Activated naive CD4-positive, alpha-beta T cell treated with anti-CD3 and anti-CD28 coated beads, Interleukin-2, amount 50 U/mL, for 24 hours (primary cell): ENCODE data around the gene DUSP28.
"Not testable (repeated sequence)": the region's sequence is repeated elsewhere in the genome, so short reads cannot be mapped to it uniquely, and the experiment has no call there.

Experiments used
- H3K27ac Mint-ChIP-seq: one replicate; pipeline ENCODE4 v1.8.0; 2021; ENCODE audit warnings: mild to moderate bottlenecking, mixed read lengths
- H3K27me3 Mint-ChIP-seq: one replicate; pipeline ENCODE4 v1.8.0; 2021; ENCODE audit warnings: mixed read lengths
- H3K36me3 Mint-ChIP-seq: one replicate; pipeline ENCODE4 v1.8.0; 2021; ENCODE audit warnings: mixed read lengths
- H3K4me1 Mint-ChIP-seq: one replicate; pipeline ENCODE4 v1.8.0; 2021; ENCODE audit warnings: mixed read lengths
- H3K4me3 Mint-ChIP-seq: one replicate; pipeline ENCODE4 v1.8.0; 2021; ENCODE audit warnings: mild to moderate bottlenecking, mixed read lengths
- H3K9me3 Mint-ChIP-seq: one replicate; pipeline ENCODE4 v1.8.0; 2021; ENCODE audit warnings: mixed read lengths

DUSP28 gene

DNA sequence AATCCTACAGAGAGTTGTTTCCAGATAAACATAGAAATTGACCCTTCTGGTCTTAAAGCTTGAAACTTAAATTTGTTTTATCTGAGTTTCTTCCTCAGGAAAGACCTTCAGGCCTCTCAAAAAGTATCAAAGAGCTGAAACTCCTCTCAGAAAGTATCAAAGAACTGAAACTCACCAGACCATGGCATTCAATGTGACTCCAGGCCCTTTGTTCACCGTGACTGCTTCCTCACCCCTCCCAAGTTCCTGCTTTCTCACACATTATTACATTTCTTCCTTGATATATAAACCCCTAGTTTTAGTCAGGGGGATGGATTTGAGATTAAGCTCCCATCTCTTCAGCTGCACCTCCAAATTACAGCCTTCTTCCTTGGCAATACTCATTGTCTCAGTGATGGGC, 8.3 kb upstream of the DUSP28 start:
- Mint-ChIP-seq H3K27me3 (no peaks in the 10 kb centered on the region), H3K27ac (no peak overlapping the region), H3K36me3 (peaks cover 18% of the 10 kb centered on the region), H3K4me3 (no peak overlapping the region), H3K9me3 (no peaks in the 10 kb centered on the region), H3K4me1 (peaks cover 21% of the 10 kb centered on the region)

DNA sequence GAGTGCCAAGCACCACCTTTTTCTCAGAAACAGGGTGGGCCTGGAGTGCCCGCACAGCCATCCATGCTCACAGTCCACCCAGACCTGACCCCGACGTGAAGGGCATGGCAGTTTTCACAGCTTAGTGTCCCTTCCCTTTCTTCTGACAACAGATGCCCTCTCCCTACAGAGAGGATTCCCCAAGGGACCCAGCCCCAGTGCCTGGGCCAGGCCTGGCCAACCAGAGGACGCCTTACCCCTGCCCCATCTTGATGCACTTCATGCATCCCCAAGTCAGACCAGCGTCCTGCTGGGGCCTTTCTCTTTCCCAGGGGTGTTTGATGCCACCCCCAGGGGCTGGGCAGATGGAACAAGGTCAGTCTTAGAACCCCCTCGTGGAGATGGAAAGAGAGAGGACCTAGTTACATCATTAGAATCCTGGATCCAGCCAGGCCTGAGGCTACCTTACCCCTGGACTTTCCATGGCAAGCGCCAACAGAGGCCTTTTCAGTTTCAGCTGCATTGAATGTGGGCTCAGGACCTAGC, 6.1 kb upstream of the DUSP28 start:
- no peaks in the 10 kb centered on the region for H3K27me3 Mint-ChIP-seq
- H3K27ac Mint-ChIP-seq, result no peak overlapping the region
- no peak overlapping the region for H3K4me3 Mint-ChIP-seq
- H3K4me1 Mint-ChIP-seq, result peaks cover 31% of the 10 kb centered on the region
- H3K9me3 Mint-ChIP-seq, result no peaks in the 10 kb centered on the region
- peaks cover 21% of the 10 kb centered on the region for H3K36me3 Mint-ChIP-seq

DNA sequence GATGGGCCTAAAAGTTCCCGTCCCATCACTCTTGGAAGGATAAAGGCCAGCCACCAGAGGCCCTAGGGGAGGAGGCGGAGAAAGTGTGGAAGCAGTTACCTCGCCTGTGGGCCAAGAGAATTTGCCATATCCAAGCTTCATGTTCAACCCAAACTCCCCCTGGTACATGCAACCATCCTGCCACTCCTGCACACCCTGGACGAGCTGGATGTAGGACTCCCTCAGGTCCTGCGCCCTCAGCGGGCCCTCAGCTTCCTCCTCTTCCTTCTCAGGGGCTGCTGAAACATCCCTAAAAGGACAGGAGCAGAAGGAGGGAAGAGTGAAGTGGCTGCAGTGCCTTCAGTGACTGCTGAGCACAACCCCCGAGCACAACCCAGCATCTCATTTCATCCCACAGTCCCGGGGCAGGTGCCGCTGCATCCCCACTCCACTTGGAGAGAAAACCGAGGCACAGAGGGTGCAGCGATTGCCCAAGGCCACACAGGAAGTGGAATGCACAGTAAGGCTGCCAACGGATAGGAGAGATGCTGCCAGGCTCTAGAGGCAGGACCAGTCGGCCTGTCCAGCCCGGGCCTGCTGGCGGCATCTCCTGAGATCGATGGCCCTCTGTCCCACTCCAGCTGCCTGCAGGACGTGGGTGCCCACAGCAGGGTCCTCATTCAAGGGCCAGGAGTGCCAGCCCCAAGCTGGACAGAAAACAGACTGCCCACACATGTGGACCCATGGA, 5.2 kb upstream of the DUSP28 start:
- Mint-ChIP-seq H3K4me3 (no peak overlapping the region), H3K4me1 (peaks cover 40% of the 10 kb centered on the region), H3K27ac (no peak overlapping the region), H3K36me3 (peaks cover 24% of the 10 kb centered on the region), H3K27me3 (no peaks in the 10 kb centered on the region), H3K9me3 (no peaks in the 10 kb centered on the region)

DNA sequence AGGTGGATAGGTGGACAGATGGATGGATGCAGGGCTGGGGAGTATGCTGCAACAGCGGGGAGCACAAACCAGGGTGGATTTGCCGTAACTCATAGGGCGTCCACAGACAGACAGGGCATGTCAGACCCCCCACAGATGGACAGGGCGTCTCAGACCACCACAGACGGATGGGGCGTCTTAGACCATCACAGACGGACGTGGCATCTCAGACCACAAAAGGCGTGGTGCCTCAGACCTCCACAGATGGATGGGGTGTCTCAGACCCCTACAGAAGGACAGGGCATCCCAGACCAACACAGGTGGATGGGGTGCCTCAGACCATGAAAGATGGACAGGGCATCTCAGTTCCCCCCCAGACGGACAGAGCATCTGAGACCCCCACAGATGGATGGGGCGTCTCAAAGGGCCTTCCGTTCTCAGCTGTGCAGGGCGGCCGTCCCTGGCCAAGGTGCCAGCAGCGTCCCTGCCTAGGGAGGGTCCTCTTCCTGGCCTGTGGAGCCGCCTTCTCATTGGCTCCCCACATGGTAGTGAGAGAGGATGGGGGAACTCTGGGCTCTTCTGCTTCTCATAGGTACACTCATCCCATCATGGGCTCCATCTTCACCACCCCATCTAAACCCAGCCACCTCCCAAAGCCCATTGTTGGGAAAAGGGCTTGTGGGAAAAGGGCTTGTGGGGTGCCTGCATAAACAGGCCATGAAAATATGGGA, 4.5 kb upstream of the DUSP28 start:
- Mint-ChIP-seq H3K9me3 (no peaks in the 10 kb centered on the region), H3K36me3 (peaks cover 21% of the 10 kb centered on the region), H3K4me1 (peaks cover 40% of the 10 kb centered on the region), H3K4me3 (no peak overlapping the region), H3K27ac (no peak overlapping the region), H3K27me3 (no peaks in the 10 kb centered on the region)

DNA sequence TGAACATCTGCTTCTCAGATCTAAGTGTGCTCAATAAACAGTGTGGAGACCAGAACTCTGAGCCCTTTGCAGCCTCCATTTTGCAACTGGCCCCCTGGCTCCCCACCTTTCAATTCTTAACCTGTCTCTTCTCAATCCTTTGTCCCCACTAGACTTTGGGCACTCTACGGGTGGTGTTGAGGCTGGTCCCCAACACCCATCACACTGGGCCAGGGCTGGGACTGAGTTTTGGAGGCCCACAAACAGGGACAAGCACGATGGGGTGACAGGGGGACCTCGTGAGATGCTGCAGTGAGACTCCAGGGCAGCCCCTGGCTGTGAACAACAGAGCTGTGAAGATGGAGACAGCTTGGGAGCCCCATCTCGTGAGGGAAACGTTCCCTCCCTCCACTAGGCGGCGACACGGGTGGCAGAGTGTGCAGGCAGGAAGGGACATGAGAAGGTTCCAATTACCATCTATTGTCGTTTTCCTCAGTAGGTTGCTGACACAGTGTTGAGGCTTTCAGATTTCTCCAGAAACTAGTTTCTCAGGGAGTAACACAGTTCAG, 3.5 kb upstream of the DUSP28 start:
- peak overlapping the region; percentile 63 for H3K4me3 Mint-ChIP-seq
- no peaks in the 10 kb centered on the region for H3K9me3 Mint-ChIP-seq
- H3K27me3 Mint-ChIP-seq, result no peaks in the 10 kb centered on the region
- H3K27ac Mint-ChIP-seq, result no peak overlapping the region
- peaks cover 44% of the 10 kb centered on the region for H3K4me1 Mint-ChIP-seq
- peaks cover 14% of the 10 kb centered on the region for H3K36me3 Mint-ChIP-seq

DNA sequence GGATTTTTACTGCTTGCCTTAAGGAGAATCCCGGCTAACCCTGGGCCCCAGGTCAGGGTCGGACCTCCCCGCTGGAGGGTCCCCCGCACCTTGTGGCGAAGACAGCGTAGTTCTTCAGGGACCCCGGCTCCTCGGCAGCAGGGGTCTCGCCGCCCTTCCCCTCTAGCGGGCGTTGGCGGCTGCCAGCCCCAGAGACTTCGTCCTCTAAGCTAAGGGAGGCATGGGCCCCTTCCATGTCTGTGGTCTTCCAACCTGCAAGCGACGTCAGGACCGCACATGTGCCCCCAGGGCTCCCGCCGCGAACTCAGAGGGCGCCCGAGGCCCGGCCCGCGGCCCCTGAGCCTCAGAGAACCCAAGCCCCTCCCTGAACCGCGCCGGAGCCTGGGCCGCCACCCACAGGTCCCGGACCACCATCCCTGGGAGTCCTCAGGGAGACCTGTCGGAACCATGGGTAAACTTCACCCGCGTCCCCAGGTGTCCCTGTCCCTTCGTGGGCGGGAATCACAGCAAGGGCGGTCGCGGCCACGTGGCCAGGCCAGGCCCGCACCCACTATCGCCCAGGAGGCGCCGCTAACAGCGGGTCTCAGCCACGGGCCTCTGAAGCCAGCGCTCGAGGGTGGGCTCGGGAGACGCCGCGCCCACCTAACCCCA, 2.9 kb upstream of the DUSP28 start:
- no peak overlapping the region for H3K27ac Mint-ChIP-seq
- H3K9me3 Mint-ChIP-seq, result no peaks in the 10 kb centered on the region

DNA sequence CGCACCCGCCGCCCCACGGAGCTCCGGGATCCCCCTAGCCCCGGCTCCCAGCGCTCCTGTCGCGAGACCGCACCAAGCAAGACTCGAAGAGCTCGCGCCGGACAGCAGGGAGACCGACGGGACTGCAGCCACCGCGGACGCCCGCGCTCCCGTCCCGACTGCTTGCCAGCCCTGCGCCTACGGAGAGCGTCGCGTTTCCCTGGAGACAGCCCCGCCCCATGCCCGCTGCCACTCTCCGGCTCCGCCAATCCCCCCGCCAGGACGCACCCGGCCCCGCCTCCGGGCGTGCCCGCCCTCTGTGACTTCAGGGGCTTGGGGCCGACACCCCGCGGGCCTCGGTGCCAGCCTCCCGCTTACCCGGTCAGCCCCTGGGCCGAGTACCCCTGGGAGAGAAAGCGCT, 2.3 kb upstream of the DUSP28 start, which contains the start of gene ANKMY1:
Gene ANKMY1, minus strand, starts transcription at position 181 of the 400 bp plus-strand sequence. CDS start 653 bp downstream, outside the sequence.
- H3K36me3 Mint-ChIP-seq, result peaks cover 10% of the 10 kb centered on the region
- no peaks in the 10 kb centered on the region for H3K27me3 Mint-ChIP-seq
- H3K4me1 Mint-ChIP-seq, result peaks cover 52% of the 10 kb centered on the region
- peak within 1 kb of the TSS; percentile 92 for H3K4me3 Mint-ChIP-seq
- H3K9me3 Mint-ChIP-seq, result no peaks in the 10 kb centered on the region
- H3K27ac Mint-ChIP-seq, result peak within 1 kb of the TSS; percentile 36

More for the DNA sequence above, 2.9 kb upstream of the DUSP28 start:
- H3K4me1 Mint-ChIP-seq, result peaks cover 46% of the 10 kb centered on the region
- no peaks in the 10 kb centered on the region for H3K27me3 Mint-ChIP-seq
- H3K4me3 Mint-ChIP-seq, result peak overlapping the region; percentile 63
- peaks cover 10% of the 10 kb centered on the region for H3K36me3 Mint-ChIP-seq

DNA sequence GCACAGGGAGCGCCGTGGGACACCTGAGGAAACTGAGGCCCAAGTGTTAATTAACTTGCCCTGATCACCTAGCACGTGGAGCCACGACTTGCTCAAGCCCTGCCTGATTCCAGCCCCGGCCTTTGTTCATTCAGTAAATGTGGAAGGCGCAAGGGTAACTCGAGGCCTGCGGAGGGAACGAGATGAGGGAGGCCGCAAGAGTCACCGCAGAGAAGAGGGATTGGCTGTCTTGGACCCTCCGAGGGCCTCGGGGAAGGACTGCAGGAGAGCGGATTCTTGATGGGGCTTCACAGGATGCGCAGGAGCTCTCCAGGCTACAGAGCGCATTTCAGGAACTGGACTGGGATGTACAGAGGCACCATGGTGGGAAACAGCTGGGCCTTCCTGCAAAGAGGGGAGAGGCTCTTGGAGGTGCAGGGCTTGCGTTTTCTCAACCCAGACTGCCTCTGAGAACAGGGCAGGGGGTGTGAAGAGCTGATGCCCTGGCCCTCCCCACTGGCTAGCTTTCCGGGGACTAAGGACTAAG, 1.9 kb upstream of the DUSP28 start:
- Mint-ChIP-seq H3K27me3 (no peaks in the 10 kb centered on the region), H3K27ac (no peak overlapping the region), H3K4me3 (peak overlapping the region; percentile 92), H3K9me3 (no peaks in the 10 kb centered on the region), H3K4me1 (peaks cover 55% of the 10 kb centered on the region), H3K36me3 (peaks cover 8% of the 10 kb centered on the region)

DNA sequence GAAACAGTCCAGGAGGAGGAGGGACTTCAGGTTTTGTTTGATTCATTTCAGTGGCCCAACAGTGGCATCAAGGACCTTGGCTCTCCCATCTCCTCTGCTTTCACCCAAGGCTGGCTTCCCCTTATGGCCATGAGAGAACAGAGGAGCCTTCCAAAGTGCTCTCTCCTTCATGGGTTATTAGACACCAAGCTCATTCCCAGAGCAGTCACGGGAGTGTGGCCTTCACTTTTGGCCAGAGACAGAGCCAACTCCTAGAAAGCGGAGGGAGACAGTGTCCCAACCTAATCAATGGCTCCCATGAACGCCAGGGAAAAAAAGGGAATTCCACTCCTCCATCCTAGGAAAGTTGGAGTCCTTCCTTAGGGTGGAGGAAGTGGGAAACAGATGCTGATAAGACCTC, 871 bp upstream of the DUSP28 start:
- Mint-ChIP-seq H3K27ac (no peak overlapping the region), H3K27me3 (no peaks in the 10 kb centered on the region), H3K4me3 (peak overlapping the region; percentile 92), H3K4me1 (peaks cover 65% of the 10 kb centered on the region), H3K9me3 (no peaks in the 10 kb centered on the region), H3K36me3 (peaks cover 12% of the 10 kb centered on the region)

DNA sequence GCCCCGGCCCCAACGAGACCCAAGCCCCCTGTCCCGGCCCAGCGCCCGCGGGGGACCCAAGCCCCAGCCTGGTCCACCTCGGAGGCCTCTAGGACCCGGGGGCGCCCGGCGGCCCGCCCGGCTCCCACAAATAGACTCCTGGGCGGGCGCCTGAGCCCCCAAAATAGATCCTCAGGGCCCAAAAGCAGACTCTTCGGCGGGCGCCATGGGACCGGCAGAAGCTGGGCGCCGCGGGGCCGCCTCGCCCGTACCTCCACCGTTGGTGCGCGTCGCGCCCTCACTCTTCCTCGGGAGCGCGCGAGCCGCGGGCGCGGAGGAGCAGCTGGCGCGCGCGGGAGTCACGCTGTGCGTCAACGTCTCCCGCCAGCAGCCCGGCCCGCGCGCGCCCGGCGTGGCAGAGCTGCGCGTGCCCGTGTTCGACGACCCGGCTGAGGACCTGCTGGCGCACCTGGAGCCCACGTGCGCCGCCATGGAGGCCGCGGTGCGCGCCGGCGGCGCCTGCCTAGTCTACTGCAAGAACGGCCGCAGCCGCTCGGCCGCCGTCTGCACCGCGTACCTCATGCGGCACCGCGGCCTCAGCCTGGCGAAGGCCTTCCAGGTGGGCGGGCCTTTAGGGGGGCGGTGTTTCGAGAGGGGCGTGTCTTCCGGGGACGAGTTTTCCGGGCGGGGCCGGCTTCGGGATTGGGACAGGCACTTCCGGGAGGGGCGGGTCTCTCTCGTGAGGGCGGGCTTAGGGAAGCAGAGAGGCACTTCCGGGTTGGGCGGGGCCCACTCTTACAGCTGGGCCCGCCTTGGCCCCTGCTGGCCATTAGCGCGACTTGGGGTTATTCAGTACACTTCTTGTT, 545 bp downstream of the DUSP28 start:
- Mint-ChIP-seq H3K27me3 (no peaks in the 10 kb centered on the region), H3K9me3 (no peaks in the 10 kb centered on the region), H3K36me3 (peaks cover 12% of the 10 kb centered on the region), H3K4me3 (peak overlapping the region; percentile 90), H3K27ac (peak overlapping the region; percentile 92), H3K4me1 (peaks cover 73% of the 10 kb centered on the region)

DNA sequence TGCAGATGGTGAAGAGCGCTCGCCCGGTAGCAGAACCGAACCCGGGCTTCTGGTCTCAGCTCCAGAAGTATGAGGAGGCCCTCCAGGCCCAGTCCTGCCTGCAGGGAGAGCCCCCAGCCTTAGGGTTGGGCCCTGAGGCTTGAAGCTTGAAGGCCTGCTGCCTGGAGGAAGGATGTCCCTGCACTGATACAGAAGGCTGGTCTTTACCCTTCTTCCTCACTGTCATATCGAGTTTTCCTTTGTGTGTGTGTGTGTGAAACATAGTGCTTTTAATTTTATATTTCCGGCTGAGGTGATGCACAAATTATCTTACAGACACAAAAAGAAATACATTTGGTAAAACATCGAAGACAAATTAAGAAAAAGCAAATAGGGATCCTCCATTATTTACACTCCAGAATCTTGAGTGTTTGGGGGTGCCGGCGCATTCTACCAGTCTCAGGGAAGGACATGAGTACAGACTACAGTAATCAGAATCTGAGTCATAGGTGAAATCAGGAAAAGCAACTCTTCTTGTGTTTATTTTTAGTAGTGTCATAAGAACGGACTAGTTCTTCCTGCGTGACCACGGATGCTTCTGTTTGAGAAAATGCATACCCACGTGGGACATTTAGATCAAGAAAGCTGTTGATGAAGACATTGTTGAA, 1.3 kb downstream of the DUSP28 start:
- H3K36me3 Mint-ChIP-seq, result peaks cover 12% of the 10 kb centered on the region

DNA sequence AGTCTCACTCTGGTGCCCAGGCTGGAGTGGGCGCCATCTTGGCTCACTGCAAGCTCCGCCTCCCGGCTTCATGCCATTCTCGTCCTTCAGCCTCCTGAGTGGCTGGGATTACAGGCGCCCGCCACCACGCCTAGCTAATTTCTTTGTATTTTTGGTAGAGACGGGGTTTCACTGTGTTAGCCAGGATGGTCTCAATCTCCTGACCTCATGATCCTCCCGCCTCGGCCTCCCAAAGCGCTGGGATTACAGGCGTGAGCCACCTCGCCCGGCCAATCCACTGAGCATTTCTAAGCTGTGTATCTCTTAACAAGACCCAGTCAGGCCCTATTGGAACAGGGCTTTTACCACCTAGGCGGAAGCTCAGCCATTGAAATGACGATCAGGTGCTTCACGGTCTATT, 3.1 kb downstream of the DUSP28 start:
- not testable (repeated sequence) for H3K4me3 Mint-ChIP-seq, H3K27ac Mint-ChIP-seq, H3K9me3 Mint-ChIP-seq, H3K27me3 Mint-ChIP-seq
- Mint-ChIP-seq H3K36me3 (peaks cover 12% of the 10 kb centered on the region), H3K4me1 (peaks cover 72% of the 10 kb centered on the region)

More for the DNA sequence above, 1.3 kb downstream of the DUSP28 start:
- H3K4me1 Mint-ChIP-seq, result peaks cover 71% of the 10 kb centered on the region
- H3K9me3 Mint-ChIP-seq, result no peaks in the 10 kb centered on the region
- no peaks in the 10 kb centered on the region for H3K27me3 Mint-ChIP-seq
- H3K4me3 Mint-ChIP-seq, result peak overlapping the region; percentile 90
- H3K27ac Mint-ChIP-seq, result peak overlapping the region; percentile 92

DNA sequence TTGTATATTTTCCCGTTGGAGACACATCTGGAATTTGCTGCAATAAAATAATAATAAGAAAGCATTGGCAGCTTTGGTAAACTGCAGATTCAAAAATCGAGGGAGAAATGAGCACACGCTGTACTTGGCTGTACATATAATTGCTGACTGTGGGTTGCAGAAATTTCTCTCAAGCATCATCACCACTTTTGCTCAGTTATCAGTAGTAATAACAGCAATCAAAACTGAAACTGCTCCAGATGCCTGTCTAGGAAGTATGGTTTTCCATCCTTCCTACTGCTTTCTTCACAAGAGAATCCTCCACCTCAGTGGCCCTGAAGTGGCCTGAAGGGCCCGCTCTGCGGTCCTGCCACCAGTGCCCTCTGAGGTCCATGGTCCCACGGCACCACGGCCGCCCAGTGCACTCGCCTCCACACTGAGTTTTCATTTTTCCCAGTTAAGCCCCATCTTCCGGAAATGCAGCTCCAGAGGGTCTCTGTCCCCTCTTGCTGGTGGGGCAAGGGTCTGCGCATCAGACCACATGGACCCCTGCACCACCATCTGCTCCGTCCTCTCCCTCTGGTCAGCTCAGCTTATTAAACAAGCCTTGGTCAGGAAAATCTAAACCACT, 3.9 kb downstream of the DUSP28 start:
- no peaks in the 10 kb centered on the region for H3K27me3 Mint-ChIP-seq
- H3K27ac Mint-ChIP-seq, result peak overlapping the region; percentile 97
- no peaks in the 10 kb centered on the region for H3K9me3 Mint-ChIP-seq
- H3K4me1 Mint-ChIP-seq, result peaks cover 64% of the 10 kb centered on the region
- peaks cover 8% of the 10 kb centered on the region for H3K36me3 Mint-ChIP-seq
- peak overlapping the region; percentile 91 for H3K4me3 Mint-ChIP-seq
